Activated T-cell treated with anti-CD3 and anti-CD28 coated beads, Interleukin-2, amount 50 U/mL, for 24 hours (primary cell): ENCODE results near the gene ARL5C.

Source experiments
- DNase-seq: peaks from one replicate; pipeline ENCODE4 v3.0.0-alpha.2; 2020
- H3K27ac Mint-ChIP-seq: 2 replicates; pipeline ENCODE4 v1.8.0; 2020; ENCODE audit warnings: mild to moderate bottlenecking, mixed read lengths
- H3K27me3 Mint-ChIP-seq: 2 replicates; pipeline ENCODE4 v1.8.0; 2020; ENCODE audit warnings: mixed read lengths
- H3K36me3 Mint-ChIP-seq: 2 replicates; pipeline ENCODE4 v1.8.0; 2020; ENCODE audit warnings: low read depth, mixed read lengths
- H3K4me1 Mint-ChIP-seq: 2 replicates; pipeline ENCODE4 v1.8.0; 2020; ENCODE audit warnings: low read depth, mixed read lengths
- H3K4me3 Mint-ChIP-seq: 2 replicates; pipeline ENCODE4 v1.8.0; 2020; ENCODE audit warnings: mild to moderate bottlenecking, moderate library complexity, mixed read lengths
- H3K9me3 Mint-ChIP-seq: 2 replicates; pipeline ENCODE4 v1.8.0; 2020; ENCODE audit warnings: mixed read lengths

Gene ARL5C

GRCh38 chr17:39107155-39107554, 58.8 kb downstream of the ARL5C start:
- H3K36me3 Mint-ChIP-seq = no peaks in the 10 kb centered on the region
- no peak overlapping the region for H3K27ac Mint-ChIP-seq
- DNase-seq = no peak
- no peaks in the 10 kb centered on the region for H3K27me3 Mint-ChIP-seq
- H3K4me1 Mint-ChIP-seq = peaks cover 5% of the 10 kb centered on the region
- H3K4me3 Mint-ChIP-seq = no peak overlapping the region
- H3K9me3 Mint-ChIP-seq = no peaks in the 10 kb centered on the region
